Hepatocyte (in vitro differentiated cells): ENCODE data around the gene EPHB2. TPM values are rescaled to one million over a fixed set of nuclear protein-coding genes. Genes with fewer than 3 reads are reported as not detected.

Source experiments
- DNase-seq: peaks from one replicate; pipeline ENCODE4 v3.0.0-alpha.2; 2016; ENCODE audit warnings: low spot score
- H2AFZ ChIP-seq: fragments of 200-600 bp; sonication (generic); 2 replicates; pipeline ENCODE4 v1.6.0; 2016; ENCODE audit warnings: antibody characterized with exemption, mild to moderate bottlenecking
- H3K27ac ChIP-seq: fragments of 200-600 bp; sonication (generic); 2 replicates; pipeline ENCODE4 v1.5.1; 2016; ENCODE audit warnings: mild to moderate bottlenecking
- H3K27me3 ChIP-seq: fragments of 200-600 bp; sonication (generic); 2 replicates; pipeline ENCODE4 v1.6.1; 2016
- H3K36me3 ChIP-seq: fragments of 200-600 bp; sonication (generic); replicated peaks from 2 replicates; pipeline ENCODE4 v1.5.1; 2016; ENCODE audit warnings: low read depth; ENCODE audit not compliant: insufficient read depth
- H3K4me1 ChIP-seq: fragments of 200-600 bp; sonication (generic); 2 replicates; pipeline ENCODE4 v1.5.1; 2016; ENCODE audit warnings: mild to moderate bottlenecking, moderate library complexity; ENCODE audit not compliant: insufficient read depth
- H3K4me2 ChIP-seq: fragments of 200-600 bp; sonication (generic); 2 replicates; pipeline ENCODE4 v1.6.0; 2016
- H3K4me3 ChIP-seq: fragments of 200-600 bp; sonication (generic); 2 replicates; pipeline ENCODE4 v1.5.1; 2016; ENCODE audit warnings: mild to moderate bottlenecking
- H3K79me2 ChIP-seq: fragments of 200-600 bp; sonication (generic); 2 replicates; pipeline ENCODE4 v1.6.0; 2017; ENCODE audit warnings: mild to moderate bottlenecking
- H3K9me2 ChIP-seq: fragments of 200-600 bp; sonication (generic); replicated peaks from 2 replicates; pipeline ENCODE4 v1.6.0; 2017; ENCODE audit warnings: mild to moderate bottlenecking; ENCODE audit not compliant: insufficient read depth
- H3K9me3 ChIP-seq: fragments of 200-600 bp; sonication (generic); 2 replicates; pipeline ENCODE4 v1.5.1; 2016; ENCODE audit warnings: low read depth, mild to moderate bottlenecking
- H4K20me1 ChIP-seq: fragments of 200-600 bp; sonication (generic); 2 replicates; pipeline ENCODE4 v1.6.0; 2016; ENCODE audit warnings: mild to moderate bottlenecking; ENCODE audit not compliant: insufficient read depth, poor library complexity, severe bottlenecking
- EZH2 ChIP-seq: fragments of 200-600 bp; sonication (generic); IDR thresholded peaks from 2 replicates; pipeline ENCODE4 v1.6.1; 2016; ENCODE audit warnings: antibody characterized with exemption, mild to moderate bottlenecking, borderline replicate concordance
- EZH2phosphoT487 ChIP-seq: fragments of 200-600 bp; sonication (generic); IDR thresholded peaks from one replicate; pipeline ENCODE4 v1.6.1; 2018; ENCODE audit warnings: antibody characterized with exemption, mild to moderate bottlenecking, low read depth, moderate library complexity; ENCODE audit not compliant: unreplicated experiment, severe bottlenecking
- WGBS: methylation state at CpG from one replicate; pipeline ENCODE4 v1.1.6; 2016; ENCODE audit warnings: low lambda C conversion rate; ENCODE audit errors: missing lambda C conversion rate; 5-methylcytosine and 5-hydroxymethylcytosine counted together
- polyA plus RNA-seq: library from polyadenylated mRNA; unstranded; fragments of >200 nt; fragmentation: Nextera tagmentation; extraction: Ambion mirVana; gene quantifications from 2 replicates; pipeline ENCODE4 v1.2.1, GENCODE V29; 2016
- total RNA-seq: library from RNA; depleted of rRNA; stranded (reverse); fragments of >200 nt; gene quantifications from 2 replicates; pipeline ENCODE4 v1.2.3, GENCODE V29; 2014
- TF ChIP-seq, protein P1 (sequence below): fragments of 200-600 bp; sonication (generic); IDR thresholded peaks from 2 replicates; pipeline ENCODE4 v1.5.1; 2016; ENCODE audit warnings: antibody characterized with exemption, mild to moderate bottlenecking; ENCODE audit not compliant: poor library complexity

EPHB2 gene
- total and polyA plus RNA-seq, 2 experiments from 2014 or later: 17.2 to 18.3 TPM

DNA sequence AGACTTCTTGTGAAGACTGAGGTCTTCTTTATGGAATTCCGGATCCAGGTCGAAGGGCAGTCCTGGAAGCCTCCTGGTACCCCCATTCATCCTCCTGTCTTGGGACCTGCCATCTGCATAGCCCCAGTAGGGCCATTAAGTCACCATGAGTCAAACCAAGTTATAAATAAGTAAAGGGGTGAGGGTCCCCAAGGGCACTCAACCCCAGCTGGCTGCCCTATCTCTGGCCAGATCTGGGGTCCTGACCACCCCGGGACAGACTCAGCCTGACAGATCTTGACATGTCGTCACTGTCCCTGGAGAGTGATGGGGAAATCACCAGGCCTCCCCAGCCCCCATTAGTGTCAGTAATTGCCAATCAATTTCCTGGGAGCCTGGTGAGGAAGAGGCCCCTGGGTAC is 108.7 kb downstream of the EPHB2 start:
- WGBS: 92% methylated on average over 4 of the region's 4 CpGs
- Histone ChIP-seq H3K4me3 (no peak overlapping the region), H3K27me3 (no peaks in the 10 kb centered on the region), H3K79me2 (no peaks in the 10 kb centered on the region), H3K4me2 (no peak overlapping the region), H3K9me3 (no peaks in the 10 kb centered on the region), H4K20me1 (no peaks in the 10 kb centered on the region), H2AFZ (no peak overlapping the region), H3K36me3 (no peaks in the 10 kb centered on the region), H3K4me1 (no peaks in the 10 kb centered on the region), H3K27ac (no peak overlapping the region), H3K9me2 (no peaks in the 10 kb centered on the region)
- no peak for TF ChIP-seq EZH2phosphoT487
- TF ChIP-seq, protein P1, sequence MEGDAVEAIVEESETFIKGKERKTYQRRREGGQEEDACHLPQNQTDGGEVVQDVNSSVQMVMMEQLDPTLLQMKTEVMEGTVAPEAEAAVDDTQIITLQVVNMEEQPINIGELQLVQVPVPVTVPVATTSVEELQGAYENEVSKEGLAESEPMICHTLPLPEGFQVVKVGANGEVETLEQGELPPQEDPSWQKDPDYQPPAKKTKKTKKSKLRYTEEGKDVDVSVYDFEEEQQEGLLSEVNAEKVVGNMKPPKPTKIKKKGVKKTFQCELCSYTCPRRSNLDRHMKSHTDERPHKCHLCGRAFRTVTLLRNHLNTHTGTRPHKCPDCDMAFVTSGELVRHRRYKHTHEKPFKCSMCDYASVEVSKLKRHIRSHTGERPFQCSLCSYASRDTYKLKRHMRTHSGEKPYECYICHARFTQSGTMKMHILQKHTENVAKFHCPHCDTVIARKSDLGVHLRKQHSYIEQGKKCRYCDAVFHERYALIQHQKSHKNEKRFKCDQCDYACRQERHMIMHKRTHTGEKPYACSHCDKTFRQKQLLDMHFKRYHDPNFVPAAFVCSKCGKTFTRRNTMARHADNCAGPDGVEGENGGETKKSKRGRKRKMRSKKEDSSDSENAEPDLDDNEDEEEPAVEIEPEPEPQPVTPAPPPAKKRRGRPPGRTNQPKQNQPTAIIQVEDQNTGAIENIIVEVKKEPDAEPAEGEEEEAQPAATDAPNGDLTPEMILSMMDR: no peak
- no peak for TF ChIP-seq EZH2
- no peak for DNase-seq

DNA sequence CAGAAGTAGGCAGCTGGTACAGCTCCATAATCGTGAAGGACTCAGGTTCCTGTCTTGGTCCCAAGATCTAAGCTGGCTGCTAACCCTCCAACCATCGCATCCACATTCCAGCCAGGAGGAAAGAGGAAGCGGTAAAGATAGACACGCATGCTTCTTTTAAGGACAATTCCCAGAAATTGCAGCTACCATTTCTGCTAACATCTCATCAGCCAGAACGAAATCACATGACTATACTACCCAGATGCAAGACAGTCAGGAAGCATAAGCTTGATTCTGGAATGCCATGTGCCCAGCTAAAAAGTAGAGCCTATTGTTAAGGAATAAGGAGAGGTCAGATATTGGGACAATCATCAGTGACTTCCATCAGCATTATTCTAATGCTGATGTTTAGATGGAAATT is 110.4 kb downstream of the EPHB2 start:
- no peak overlapping the region for H3K4me3 ChIP-seq
- no peaks in the 10 kb centered on the region for H3K79me2 ChIP-seq
- peaks cover 8% of the 10 kb centered on the region for H3K4me1 ChIP-seq
- no peaks in the 10 kb centered on the region for H3K27me3 ChIP-seq
- no peaks in the 10 kb centered on the region for H3K36me3 ChIP-seq
- H3K9me3 ChIP-seq: no peaks in the 10 kb centered on the region
- WGBS: 71% methylated on average over 4 of the region's 5 CpGs
- DNase-seq: no peak
- no peaks in the 10 kb centered on the region for H4K20me1 ChIP-seq
- TF ChIP-seq EZH2phosphoT487: no peak
- TF ChIP-seq, protein P1: no peak
- TF ChIP-seq EZH2: no peak
- H3K9me2 ChIP-seq: no peaks in the 10 kb centered on the region
- no peak overlapping the region for H2AFZ ChIP-seq
- no peak overlapping the region for H3K27ac ChIP-seq
- no peak overlapping the region for H3K4me2 ChIP-seq

DNA sequence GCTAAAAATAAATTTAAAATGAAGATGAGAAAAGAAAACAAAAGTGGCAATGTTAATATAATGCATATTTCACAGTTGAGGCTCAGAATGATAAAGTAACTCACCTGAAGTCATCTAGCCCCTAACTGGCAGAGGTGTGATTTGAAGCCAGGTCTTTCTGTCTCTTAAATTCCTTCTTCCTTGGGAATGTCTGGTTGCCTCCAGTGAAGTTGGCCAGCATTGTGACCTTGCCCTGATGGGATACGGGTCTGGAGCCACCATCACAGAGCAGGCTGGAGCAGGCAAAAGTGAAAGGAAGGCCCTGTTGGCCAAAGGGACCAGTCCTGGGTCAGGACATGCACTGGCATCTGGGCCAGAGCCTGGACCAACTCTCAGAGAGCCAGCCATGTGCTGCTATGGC is 111.7 kb downstream of the EPHB2 start:
- Histone ChIP-seq H3K9me2 (no peaks in the 10 kb centered on the region), H3K4me2 (no peak overlapping the region), H3K36me3 (no peaks in the 10 kb centered on the region), H3K4me1 (peaks cover 21% of the 10 kb centered on the region), H3K27ac (no peak overlapping the region), H4K20me1 (no peaks in the 10 kb centered on the region), H3K9me3 (no peaks in the 10 kb centered on the region), H2AFZ (no peak overlapping the region), H3K4me3 (no peak overlapping the region), H3K27me3 (no peaks in the 10 kb centered on the region), H3K79me2 (no peaks in the 10 kb centered on the region)
- TF ChIP-seq, protein P1: no peak
- TF ChIP-seq EZH2: no peak
- no peak for TF ChIP-seq EZH2phosphoT487
- no peak for DNase-seq
- 95% methylated on average over 1 of the region's 1 CpG for WGBS

DNA sequence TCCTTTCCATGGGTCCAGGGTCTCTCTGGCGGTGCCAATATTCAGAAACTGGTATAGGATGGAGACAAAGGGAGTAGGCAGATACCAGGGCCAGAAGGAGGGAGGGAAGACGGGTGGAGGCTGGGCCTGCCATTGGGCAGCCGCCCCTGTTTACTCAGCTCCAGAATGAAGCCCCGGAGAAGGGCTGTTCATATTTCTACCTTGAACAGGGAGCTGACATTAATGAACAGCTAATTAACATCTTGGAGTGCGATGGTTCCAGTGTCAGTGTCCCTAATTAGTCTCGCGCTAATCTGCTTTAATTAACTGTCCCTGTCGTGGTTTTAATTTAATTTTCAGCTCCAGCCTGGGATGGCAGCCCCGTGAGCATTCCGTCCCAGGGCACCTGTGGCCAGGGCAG is 113.8 kb downstream of the EPHB2 start:
- peaks cover 42% of the 10 kb centered on the region for H3K4me1 ChIP-seq
- H3K9me3 ChIP-seq: no peaks in the 10 kb centered on the region
- H4K20me1 ChIP-seq: no peaks in the 10 kb centered on the region
- TF ChIP-seq, protein P1: no peak
- TF ChIP-seq EZH2phosphoT487: no peak
- TF ChIP-seq EZH2: no peak
- H3K9me2 ChIP-seq: no peaks in the 10 kb centered on the region
- no peaks in the 10 kb centered on the region for H3K27me3 ChIP-seq
- DNase-seq: no peak
- no peaks in the 10 kb centered on the region for H3K79me2 ChIP-seq
- 94% methylated on average over 10 of the region's 10 CpGs for WGBS
- no peak overlapping the region for H3K27ac ChIP-seq
- no peaks in the 10 kb centered on the region for H3K36me3 ChIP-seq
- no peak overlapping the region for H3K4me2 ChIP-seq
- no peak overlapping the region for H2AFZ ChIP-seq
- no peak overlapping the region for H3K4me3 ChIP-seq
